LNCaP clone FGC (cell line): ENCODE measurements around the gene APBB2.

Experiments used
- DNase-seq: peaks from one replicate; pipeline ENCODE4 v3.0.0-alpha.2; 2011; ENCODE audit warnings: low read depth
- H3K4me3 ChIP-seq: 2 replicates; pipeline ENCODE4 v1.5.1; 2011; ENCODE audit warnings: mild to moderate bottlenecking, low read depth, low read length, control low read depth
- TF ChIP-seq, protein P1 (sequence below): IDR thresholded peaks from 2 replicates; pipeline ENCODE4 v1.5.1; 2012; ENCODE audit warnings: mild to moderate bottlenecking; ENCODE audit not compliant: control insufficient read depth, insufficient read depth; ENCODE audit errors: extremely low read depth

The APBB2 gene

GRCh38 chr4:41214136-41214824 is at the start of gene APBB2:
Gene APBB2, minus strand, starts transcription at chr4:41214542. Its CDS starts 181,288 bp downstream, at chr4:41033254.
- TF ChIP-seq, protein P1, sequence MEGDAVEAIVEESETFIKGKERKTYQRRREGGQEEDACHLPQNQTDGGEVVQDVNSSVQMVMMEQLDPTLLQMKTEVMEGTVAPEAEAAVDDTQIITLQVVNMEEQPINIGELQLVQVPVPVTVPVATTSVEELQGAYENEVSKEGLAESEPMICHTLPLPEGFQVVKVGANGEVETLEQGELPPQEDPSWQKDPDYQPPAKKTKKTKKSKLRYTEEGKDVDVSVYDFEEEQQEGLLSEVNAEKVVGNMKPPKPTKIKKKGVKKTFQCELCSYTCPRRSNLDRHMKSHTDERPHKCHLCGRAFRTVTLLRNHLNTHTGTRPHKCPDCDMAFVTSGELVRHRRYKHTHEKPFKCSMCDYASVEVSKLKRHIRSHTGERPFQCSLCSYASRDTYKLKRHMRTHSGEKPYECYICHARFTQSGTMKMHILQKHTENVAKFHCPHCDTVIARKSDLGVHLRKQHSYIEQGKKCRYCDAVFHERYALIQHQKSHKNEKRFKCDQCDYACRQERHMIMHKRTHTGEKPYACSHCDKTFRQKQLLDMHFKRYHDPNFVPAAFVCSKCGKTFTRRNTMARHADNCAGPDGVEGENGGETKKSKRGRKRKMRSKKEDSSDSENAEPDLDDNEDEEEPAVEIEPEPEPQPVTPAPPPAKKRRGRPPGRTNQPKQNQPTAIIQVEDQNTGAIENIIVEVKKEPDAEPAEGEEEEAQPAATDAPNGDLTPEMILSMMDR: peak; percentile 94
- H3K4me3 ChIP-seq: peak within 1 kb of the TSS; percentile 76
- peak; percentile 93 for DNase-seq

DNA sequence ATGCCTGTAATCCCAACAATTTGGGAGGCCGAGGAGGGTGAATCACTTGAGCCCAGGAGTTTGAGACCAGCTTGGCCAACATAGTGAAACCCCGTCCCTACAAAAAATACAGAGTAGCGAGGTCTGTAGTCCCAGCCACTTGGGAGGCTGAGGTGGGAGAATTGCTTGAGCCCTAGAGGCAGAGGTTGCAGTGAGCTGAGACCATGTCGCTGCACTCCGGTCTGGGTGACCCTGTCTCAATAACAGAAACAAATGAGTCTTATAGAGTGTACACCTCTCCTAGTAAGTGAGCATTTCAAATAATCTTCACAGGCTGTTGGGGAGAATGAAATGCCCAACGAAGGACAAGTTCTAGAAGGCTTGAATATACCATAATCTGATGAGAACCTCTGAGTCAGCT is 47.9 kb upstream of the APBB2 start:
- TF ChIP-seq, protein P1: no peak
- no peak for DNase-seq
- no peak overlapping the region for H3K4me3 ChIP-seq

- TF ChIP-seq, protein P1: no peak
- DNase-seq: no peak
- no peak overlapping the region for H3K4me3 ChIP-seq
Measured at GRCh38 chr4:41260116-41260733, 45.9 kb upstream of the APBB2 start.

GRCh38 chr4:41258783-41259182 is 44.4 kb upstream of the APBB2 start:
- TF ChIP-seq, protein P1: peak; percentile 80
- peak; percentile 63 for DNase-seq
- H3K4me3 ChIP-seq: no peak overlapping the region

DNA sequence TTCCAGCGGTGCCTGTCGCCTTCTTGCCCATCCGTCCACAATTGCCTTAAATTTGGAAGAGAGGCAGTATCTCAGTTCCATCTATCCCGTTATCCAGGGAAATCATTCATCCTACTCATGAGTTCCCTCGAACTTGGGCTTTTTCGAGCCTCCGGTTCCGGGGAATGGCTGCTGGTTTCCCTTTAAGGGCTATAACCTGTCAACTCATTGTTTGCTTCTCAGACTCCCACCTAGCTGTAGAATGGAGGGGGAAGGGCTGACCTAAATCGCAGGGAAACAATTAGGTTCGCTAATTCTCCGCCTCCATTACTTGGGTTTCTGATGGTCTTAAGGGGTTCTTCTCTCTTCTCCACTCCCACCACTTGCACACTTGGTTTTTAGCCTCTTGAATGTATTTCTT is 43.6 kb upstream of the APBB2 start:
- no peak overlapping the region for H3K4me3 ChIP-seq
- TF ChIP-seq, protein P1: no peak
- no peak for DNase-seq

DNA sequence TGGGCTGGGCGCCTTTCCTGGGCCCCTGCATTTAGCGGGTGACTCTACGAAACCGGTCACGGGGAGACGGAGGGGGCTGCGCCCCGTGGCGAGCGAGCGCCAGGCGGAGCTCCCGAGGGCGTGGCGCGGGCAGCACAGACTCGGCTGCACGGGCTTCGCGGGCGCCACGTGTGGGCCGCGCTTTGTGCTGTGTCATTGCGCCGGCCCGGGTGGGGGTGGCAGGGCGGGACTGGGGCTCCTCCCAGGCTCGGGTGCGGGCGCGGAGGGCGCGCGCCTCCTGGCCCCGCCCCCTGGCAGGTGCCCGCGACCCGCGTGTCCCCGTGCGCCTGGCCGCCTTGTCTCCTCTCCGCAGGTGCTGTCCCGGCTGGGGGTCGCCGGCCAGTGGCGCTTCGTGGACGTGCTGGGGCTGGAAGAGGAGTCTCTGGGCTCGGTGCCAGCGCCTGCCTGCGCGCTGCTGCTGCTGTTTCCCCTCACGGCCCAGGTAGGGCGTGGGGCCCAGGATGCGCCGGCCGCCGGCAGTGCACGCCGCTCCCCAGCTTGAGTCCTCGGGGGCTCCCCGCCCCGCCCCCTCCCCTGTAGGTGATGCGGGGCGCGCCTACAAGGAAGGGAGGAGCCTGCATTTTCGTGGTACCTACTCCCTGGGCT is 43.0 kb upstream of the APBB2 start:
- DNase-seq: no peak
- no peak overlapping the region for H3K4me3 ChIP-seq

More for the DNA sequence above, 43.0 kb upstream of the APBB2 start:
- TF ChIP-seq, protein P1: no peak
